ENCODE results near the gene PNPLA5.

- no peak for TF ChIP-seq RFX5 (IDR thresholded peaks at IDR 0.05; ENCODE audit: borderline replicate concordance, low read depth, low read length)
- no peak for TF ChIP-seq POLR2A (IDR thresholded peaks at IDR 0.05; ENCODE audit: control extremely low read depth in 1 of 2, low read depth in 2 of 2, low read length in 2 of 2)
- TF ChIP-seq CEBPB (IDR thresholded peaks at IDR 0.05; ENCODE audit: low read depth, low read length), result no peak
- no peak for TF ChIP-seq CTCF (IDR thresholded peaks at IDR 0.05; ENCODE audit: control extremely low read depth in 1 of 3, insufficient read depth in 1 of 3, low read depth in 1 of 3, low read length in 3 of 3)
- TF ChIP-seq MAFK (IDR thresholded peaks at IDR 0.05; ENCODE audit: low read depth, low read length), result no peak
- no peak for TF ChIP-seq GABPA (IDR thresholded peaks at IDR 0.05; ENCODE audit: borderline replicate concordance, insufficient read depth, low read length)
- no peak for TF ChIP-seq NRF1 (IDR thresholded peaks at IDR 0.05; ENCODE audit: low read depth, low read length)
- no peak for TF ChIP-seq BACH1 (IDR thresholded peaks at IDR 0.05; ENCODE audit: low read length)
- no peak for TF ChIP-seq CHD2 (IDR thresholded peaks at IDR 0.05; ENCODE audit: low read length)
- no peak for TF ChIP-seq CBX5 (IDR thresholded peaks at IDR 0.05; ENCODE audit: low read depth, low read length)
- no peak for TF ChIP-seq MAX (IDR thresholded peaks at IDR 0.05)
Measured at GRCh38 chr22:43844560-43845545, 47.0 kb downstream of the PNPLA5 start.
